ENCODE results near the gene WDR45. TPM values are rescaled to one million over a fixed set of nuclear protein-coding genes. Genes with fewer than 3 reads are reported as not detected.

The WDR45 gene
- polyA plus RNA-seq, 1 experiment: 165 TPM

- CTCF ChIA-PET: no interaction called here
- TF ChIP-seq CTCF (IDR thresholded peaks at IDR 0.05; ENCODE audit: insufficient read depth, low read depth, low read length): no peak
- H3K4me3 ChIP-seq (ENCODE audit: low read depth, low read length): peak overlapping the region; percentile 76
- POLR2A ChIA-PET: no interaction called here
- H3K36me3 ChIP-seq (ENCODE audit: control insufficient read depth, insufficient read depth, low read length): 0 out of 2 replicates have a peak, but pooled peaks cover 2% of the 10 kb centered on the region
- DNase-seq (ENCODE audit: low read depth): peak; percentile 22
- H3K27me3 ChIP-seq (ENCODE audit: control insufficient read depth, insufficient read depth, low read length): no peaks in the 10 kb centered on the region
Observed at GRCh38 chrX:49071877-49072711, 7.6 kb downstream of the WDR45 start.

- Histone ChIP-seq H3K27me3 (ENCODE audit: control insufficient read depth, insufficient read depth, low read length) (no peaks in the 10 kb centered on the region), H3K4me3 (ENCODE audit: low read depth, low read length) (no peak overlapping the region), H3K36me3 (ENCODE audit: control insufficient read depth, insufficient read depth, low read length) (no peaks in the 10 kb centered on the region)
- no peak for TF ChIP-seq CTCF (IDR thresholded peaks at IDR 0.05; ENCODE audit: insufficient read depth, low read depth, low read length)
- no peak for DNase-seq (ENCODE audit: low read depth)
- ChIA-PET POLR2A (no interaction called here), CTCF (interaction anchor here (0.6 kb wide), 1 partner anchor 96 kb away, joined by 3 read pairs; no protein-coding TSS in a partner anchor)
Observed at GRCh38 chrX:49070988-49071387, 8.7 kb downstream of the WDR45 start.

- no peak for TF ChIP-seq CTCF (IDR thresholded peaks at IDR 0.05; ENCODE audit: insufficient read depth, low read depth, low read length)
- CTCF ChIA-PET: interaction anchor here (1.4 kb wide), 1 partner anchor 8 kb away, joined by 3 read pairs; no protein-coding TSS in a partner anchor
- POLR2A ChIA-PET: no interaction called here
- no peak for DNase-seq (ENCODE audit: low read depth)
- Histone ChIP-seq H3K27me3 (ENCODE audit: control insufficient read depth, insufficient read depth, low read length) (no peaks in the 10 kb centered on the region), H3K4me3 (ENCODE audit: low read depth, low read length) (no peak overlapping the region), H3K36me3 (ENCODE audit: control insufficient read depth, insufficient read depth, low read length) (no peaks in the 10 kb centered on the region)
Observed at GRCh38 chrX:49069038-49069437, 10.6 kb downstream of the WDR45 start.

- no peaks in the 10 kb centered on the region for H3K27me3 ChIP-seq (ENCODE audit: control insufficient read depth, insufficient read depth, low read length)
- TF ChIP-seq CTCF (IDR thresholded peaks at IDR 0.05; ENCODE audit: insufficient read depth, low read depth, low read length): no peak
- ChIA-PET CTCF (no interaction called here), POLR2A (no interaction called here)
- H3K36me3 ChIP-seq (ENCODE audit: control insufficient read depth, insufficient read depth, low read length): no peaks in the 10 kb centered on the region
- DNase-seq (ENCODE audit: low read depth): no peak
- no peak overlapping the region for H3K4me3 ChIP-seq (ENCODE audit: low read depth, low read length)
Observed at GRCh38 chrX:49067285-49068120, 12.2 kb downstream of the WDR45 start.

- TF ChIP-seq CTCF (IDR thresholded peaks at IDR 0.05; ENCODE audit: insufficient read depth, low read depth, low read length): no peak
- ChIA-PET POLR2A (no interaction called here), CTCF (no interaction called here)
- H3K4me3 ChIP-seq (ENCODE audit: low read depth, low read length): no peak overlapping the region
- H3K27me3 ChIP-seq (ENCODE audit: control insufficient read depth, insufficient read depth, low read length): no peaks in the 10 kb centered on the region
- no peak for DNase-seq (ENCODE audit: low read depth)
- H3K36me3 ChIP-seq (ENCODE audit: control insufficient read depth, insufficient read depth, low read length): no peaks in the 10 kb centered on the region
Observed at GRCh38 chrX:49066690-49067089, 13.0 kb downstream of the WDR45 start.
